Neuronal stem cell (in vitro differentiated cells): Measurements from ENCODE around the gene RNASE2.

Experiments
- DNase-seq: peaks from one replicate; pipeline ENCODE4 v3.0.0-alpha.2; 2013; ENCODE audit warnings: low spot score
- H2AFZ ChIP-seq: one replicate; pipeline ENCODE4 v1.6.1; 2013; ENCODE audit warnings: mild to moderate bottlenecking, low read length, inconsistent platforms
- H2AK5ac ChIP-seq: 2 replicates; pipeline ENCODE4 v1.6.1; 2013; ENCODE audit warnings: low read depth, mild to moderate bottlenecking, inconsistent platforms, low read length, moderate library complexity, mixed read lengths
- H2BK120ac ChIP-seq: 2 replicates; pipeline ENCODE4 v1.6.1; 2013; ENCODE audit warnings: low read depth, mild to moderate bottlenecking, inconsistent platforms, low read length, moderate library complexity, mixed read lengths
- H2BK12ac ChIP-seq: one replicate; pipeline ENCODE4 v1.6.1; 2013; ENCODE audit warnings: low read length, inconsistent platforms
- H2BK15ac ChIP-seq: 2 replicates; pipeline ENCODE4 v1.6.1; 2013; ENCODE audit warnings: mild to moderate bottlenecking, low read length, inconsistent platforms, mixed read lengths
- H2BK5ac ChIP-seq: one replicate; pipeline ENCODE4 v1.6.1; 2013; ENCODE audit warnings: inconsistent platforms, mild to moderate bottlenecking, low read length, moderate library complexity
- H3K14ac ChIP-seq: one replicate; pipeline ENCODE4 v1.6.1; 2013; ENCODE audit warnings: low read length, inconsistent platforms
- H3K18ac ChIP-seq: 2 replicates; pipeline ENCODE4 v1.6.1; 2013; ENCODE audit warnings: low read length, inconsistent platforms
- H3K23ac ChIP-seq: 2 replicates; pipeline ENCODE4 v1.6.1; 2013; ENCODE audit warnings: low read depth, mild to moderate bottlenecking, mixed read lengths, low read length, inconsistent platforms; ENCODE audit not compliant: poor library complexity
- H3K27ac ChIP-seq: replicated peaks from 3 replicates; pipeline ENCODE4 v1.5.1; 2013; ENCODE audit warnings: low read length, inconsistent platforms
- H3K27me3 ChIP-seq, 3 experiments: 2 replicates each; pipeline ENCODE4 v1.6.1; 2013; ENCODE audit warnings: low read length in 3 of 3, mild to moderate bottlenecking in 2 of 3, inconsistent platforms in 1 of 3, low read depth in 1 of 3, mixed read lengths in 1 of 3, moderate library complexity in 1 of 3; ENCODE audit not compliant: control insufficient read depth in 3 of 3, insufficient read depth in 3 of 3
- H3K36me3 ChIP-seq, 2 donors: replicated peaks in 1 of 2; 2 replicates each; pipeline ENCODE4 v1.6.1; 2013; ENCODE audit warnings: low read length in 2 of 2; ENCODE audit not compliant: control insufficient read depth in 2 of 2, insufficient read depth in 2 of 2
- H3K4ac ChIP-seq: 2 replicates; pipeline ENCODE4 v1.6.1; 2013; ENCODE audit warnings: inconsistent platforms, mild to moderate bottlenecking, low read length, moderate library complexity
- H3K4me1 ChIP-seq, 2 donors: 1 replicate in 1 of 2; 2 replicates in 1 of 2; pipeline ENCODE4 v1.6.1; 2013; ENCODE audit warnings: low read length in 2 of 2, low read depth in 1 of 2; ENCODE audit not compliant: control insufficient read depth in 2 of 2, insufficient read depth in 1 of 2
- H3K4me2 ChIP-seq: one replicate; pipeline ENCODE4 v1.6.1; 2013; ENCODE audit warnings: mild to moderate bottlenecking, low read length, inconsistent platforms; ENCODE audit not compliant: insufficient read depth, poor library complexity, severe bottlenecking
- H3K4me3 ChIP-seq, 2 donors: 2 replicates each; pipeline ENCODE4 v1.5.1; 2013; ENCODE audit warnings: low read length in 2 of 2, mild to moderate bottlenecking in 2 of 2, inconsistent platforms in 1 of 2, moderate library complexity in 1 of 2
- H3K79me1 ChIP-seq: one replicate; pipeline ENCODE4 v1.6.1; 2013; ENCODE audit warnings: low read depth, mild to moderate bottlenecking, inconsistent platforms, low read length, moderate library complexity
- H3K9ac ChIP-seq: one replicate; pipeline ENCODE4 v1.6.1; 2013; ENCODE audit warnings: mild to moderate bottlenecking, low read depth, low read length, inconsistent platforms; ENCODE audit not compliant: poor library complexity
- H3K9me3 ChIP-seq, 2 donors: replicated peaks in 1 of 2; 2 replicates each; pipeline versions ENCODE3 to v1.6.1; 2013; ENCODE audit warnings: low read length in 2 of 2, mild to moderate bottlenecking in 2 of 2, inconsistent platforms in 1 of 2, low read depth in 1 of 2, mixed read lengths in 1 of 2, moderate library complexity in 1 of 2; ENCODE audit not compliant: control insufficient read depth in 2 of 2, insufficient read depth in 1 of 2
- H4K8ac ChIP-seq: one replicate; pipeline ENCODE4 v1.6.1; 2013; ENCODE audit warnings: low read depth, mild to moderate bottlenecking, inconsistent platforms, low read length, moderate library complexity
- H4K91ac ChIP-seq: one replicate; pipeline ENCODE4 v1.6.1; 2013; ENCODE audit warnings: low read length, low read depth, mild to moderate bottlenecking, inconsistent platforms; ENCODE audit not compliant: poor library complexity
- WGBS, 2 donors: extraction: QIAGEN DNeasy Blood & Tissue Kit; methylation state at CpG; one replicate each; pipeline ENCODE4 v1.1.7; 2013; ENCODE audit warnings: missing lambda C conversion rate in 2 of 2, mixed read lengths in 1 of 2; ENCODE audit not compliant: insufficient read length in 2 of 2, insufficient replicate concordance in 1 of 2; ENCODE audit errors: extremely low coverage in 2 of 2; 5-methylcytosine and 5-hydroxymethylcytosine counted together

The RNASE2 gene

GRCh38 chr14:20997115-20997514 lies 41.8 kb downstream of the RNASE2 start:
- no CpG with 5 or more reads among the region's 4 CpGs for WGBS, 2 donors
- no peak overlapping the region for H3K4me2 ChIP-seq
- DNase-seq = no peak

DNA sequence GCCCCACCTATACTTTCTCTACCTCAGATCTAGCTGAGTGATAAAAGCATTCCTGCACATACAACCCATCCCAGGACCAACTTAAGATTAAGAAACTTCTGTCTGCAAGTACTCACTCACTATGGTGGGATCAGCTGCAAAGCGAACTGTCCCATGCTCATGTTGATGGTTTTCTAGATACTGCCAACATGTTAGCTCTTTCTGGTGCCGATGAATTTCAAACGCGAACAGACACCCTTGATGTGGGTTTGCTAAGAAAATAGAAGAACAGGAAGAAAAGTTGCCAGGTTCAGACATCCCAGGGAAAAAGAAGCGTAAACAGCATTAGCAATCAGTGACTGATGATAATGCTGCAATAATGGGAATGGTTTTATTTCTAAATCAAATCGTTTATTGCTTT lies 42.3 kb downstream of the RNASE2 start:
- Histone ChIP-seq H3K79me1 (no peaks in the 10 kb centered on the region), H3K23ac (no peak overlapping the region), H3K4me3 (no peak overlapping the region), H3K27ac (no peak overlapping the region), H2AFZ (no peak overlapping the region), H3K27me3 (no peaks in the 10 kb centered on the region), H3K9me3 (no peaks in the 10 kb centered on the region), H3K4ac (no peak overlapping the region), H2BK12ac (no peak overlapping the region), H3K36me3 (peaks cover 27 to 53% of the 10 kb centered on the region in 2 donors), H4K91ac (no peak overlapping the region), H3K18ac (no peak overlapping the region), H2AK5ac (no peak overlapping the region), H3K14ac (no peak overlapping the region), H4K8ac (no peak overlapping the region), H2BK15ac (no peak overlapping the region), H3K4me2 (no peak overlapping the region), H3K9ac (no peak overlapping the region), H3K4me1 (no peaks in the 10 kb centered on the region), H2BK120ac (no peak overlapping the region), H2BK5ac (no peak overlapping the region)
- no peak for DNase-seq
- WGBS, 2 donors = no CpG with 5 or more reads among the region's 6 CpGs

More at GRCh38 chr14:20997115-20997514, 41.8 kb downstream of the RNASE2 start:
- Histone ChIP-seq H4K91ac (no peak overlapping the region), H3K27me3 (no peaks in the 10 kb centered on the region), H3K14ac (no peak overlapping the region), H2BK12ac (no peak overlapping the region), H3K4ac (no peak overlapping the region), H3K4me1 (no peaks in the 10 kb centered on the region), H3K18ac (no peak overlapping the region), H2BK5ac (no peak overlapping the region), H3K79me1 (no peaks in the 10 kb centered on the region), H3K9ac (no peak overlapping the region), H2AK5ac (no peak overlapping the region), H3K4me3 (no peak overlapping the region), H3K27ac (no peak overlapping the region), H3K36me3 (peaks cover 31 to 57% of the 10 kb centered on the region in 2 donors), H2BK15ac (no peak overlapping the region), H3K23ac (no peak overlapping the region), H2BK120ac (no peak overlapping the region), H2AFZ (no peak overlapping the region), H3K9me3 (no peaks in the 10 kb centered on the region), H4K8ac (no peak overlapping the region)

GRCh38 chr14:20998139-20998538 lies 42.9 kb downstream of the RNASE2 start:
- Histone ChIP-seq H3K4me3 (no peak overlapping the region), H3K14ac (no peak overlapping the region), H3K9me3 (no peaks in the 10 kb centered on the region), H3K9ac (no peak overlapping the region), H3K4me1 (no peaks in the 10 kb centered on the region), H3K18ac (no peak overlapping the region), H3K27me3 (no peaks in the 10 kb centered on the region), H3K36me3 (peaks cover 23 to 47% of the 10 kb centered on the region in 2 donors), H4K91ac (no peak overlapping the region), H3K27ac (no peak overlapping the region), H2AK5ac (no peak overlapping the region), H2BK15ac (no peak overlapping the region), H2AFZ (no peak overlapping the region), H3K4ac (no peak overlapping the region), H2BK5ac (no peak overlapping the region), H3K4me2 (no peak overlapping the region), H4K8ac (no peak overlapping the region), H2BK120ac (no peak overlapping the region), H3K23ac (no peak overlapping the region), H2BK12ac (no peak overlapping the region), H3K79me1 (no peaks in the 10 kb centered on the region)
- DNase-seq = no peak
- WGBS, 2 donors = no CpG with 5 or more reads among the region's 3 CpGs

- Histone ChIP-seq H3K9ac (no peak within 1 kb of the TSS), H2BK12ac (no peak within 1 kb of the TSS), H3K18ac (no peak within 1 kb of the TSS), H3K27ac (no peak within 1 kb of the TSS), H3K36me3 (peaks cover 21 to 41% of the 10 kb centered on the region in 2 donors), H3K4me1 (peaks cover 0 to under 1% of the 10 kb centered on the region in 2 donors), H4K8ac (no peak within 1 kb of the TSS), H3K27me3 (no peaks in the 10 kb centered on the region), H3K4ac (no peak within 1 kb of the TSS), H3K4me3 (no peak within 1 kb of the TSS), H2BK15ac (no peak within 1 kb of the TSS), H3K23ac (no peak within 1 kb of the TSS), H2AK5ac (no peak within 1 kb of the TSS), H3K14ac (no peak within 1 kb of the TSS), H2BK5ac (no peak within 1 kb of the TSS), H2AFZ (no peak within 1 kb of the TSS), H3K9me3 (no peaks in the 10 kb centered on the region), H3K79me1 (no peaks in the 10 kb centered on the region), H4K91ac (no peak within 1 kb of the TSS), H3K4me2 (no peak within 1 kb of the TSS), H2BK120ac (no peak within 1 kb of the TSS)
- no peak for DNase-seq
- no CpG with 5 or more reads among the region's 6 CpGs for WGBS, 2 donors
These were observed 43.5 kb downstream of the RNASE2 start, which contains the start of gene SLC39A2 for GRCh38 chr14:20998674-20999366. Gene SLC39A2 (plus strand): TSS chr14:20999293. CDS start chr14:20999447, 154 bp downstream.
